Endothelial cell of umbilical vein (primary cell): ENCODE results near the gene CLK4. TPM values are rescaled to one million over a fixed set of nuclear protein-coding genes. Genes with fewer than 3 reads are reported as not detected.

Source experiments
- BruUV-seq: library from RNA; stranded (reverse); fragments of 400-500 nt; replicated peaks from 2 replicates; lab custom pipeline; 2021; lab: Mats Ljungman, UMichigan
- CTCF ChIA-PET: fragments of 300-600, 350-600 bp; sonication (Branson Sonifier 250); formaldehyde crosslinking; loops from one replicate; lab custom pipeline; 2021; ENCODE audit warnings: antibody characterized with exemption, inconsistent platforms; lab: Charles Lee
- POLR2A ChIA-PET: fragments of 300-600, 350-600 bp; sonication (Branson Sonifier 250); formaldehyde crosslinking; loops from one replicate; lab custom pipeline; 2021; ENCODE audit warnings: antibody characterized with exemption, inconsistent platforms; lab: Charles Lee
- DNase-seq: peaks from one replicate; pipeline ENCODE4 v3.0.0-alpha.2; 2011; ENCODE audit warnings: low read depth, low spot score
- FAIRE-seq: peaks from 2 replicates; lab custom pipeline; 2011; peaks lifted over from hg19 to GRCh38; lab: Jason Lieb, UNC
- H2AFZ ChIP-seq: 2 replicates; pipeline ENCODE4 v1.6.0; 2012; ENCODE audit warnings: low read depth, low read length, control low read depth, inconsistent platforms
- H3K27ac ChIP-seq: 2 replicates; pipeline ENCODE4 v1.5.1; 2011; ENCODE audit warnings: low read depth, mild to moderate bottlenecking, control low read depth, low read length, moderate library complexity; ENCODE audit not compliant: insufficient read depth
- H3K27me3 ChIP-seq, 2 experiments: 2 replicates each; pipeline versions ENCODE4 v1.6.0 to v1.6.1; 2011; ENCODE audit warnings: low read length in 2 of 2, mixed read lengths in 1 of 2; ENCODE audit not compliant: control insufficient read depth in 2 of 2, insufficient read depth in 2 of 2
- H3K36me3 ChIP-seq, 2 experiments: 2 replicates in 1 of 2; 3 replicates in 1 of 2; pipeline ENCODE4 v1.5.1; 2011; ENCODE audit warnings: low read length in 2 of 2, mild to moderate bottlenecking in 1 of 2, moderate library complexity in 1 of 2; ENCODE audit not compliant: control insufficient read depth in 2 of 2, insufficient read depth in 2 of 2; ENCODE audit errors: extremely low read depth in 1 of 2
- H3K4me1 ChIP-seq: 3 replicates; pipeline ENCODE4 v1.5.1; 2011; ENCODE audit warnings: mild to moderate bottlenecking, low read length; ENCODE audit not compliant: control insufficient read depth, insufficient read depth; ENCODE audit errors: extremely low read depth
- H3K4me2 ChIP-seq: 2 replicates; pipeline ENCODE4 v1.6.1; 2011; ENCODE audit warnings: low read length, control low read depth, mixed read lengths; ENCODE audit not compliant: insufficient read depth
- H3K4me3 ChIP-seq, 3 experiments: fragments of 200-600 bp in 1 of 3; sonication (generic), shearing (Covaris generic) in 1 of 3; replicated peaks in 1 of 3; 2 replicates each; pipeline ENCODE4 v1.5.1; 2011 to 2016; ENCODE audit warnings: control low read depth in 3 of 3, low read length in 3 of 3, mild to moderate bottlenecking in 2 of 3, inconsistent platforms in 1 of 3, low read depth in 1 of 3, moderate library complexity in 1 of 3; ENCODE audit not compliant: insufficient read depth in 1 of 3
- H3K79me2 ChIP-seq: 2 replicates; pipeline ENCODE4 v1.6.0; 2012; ENCODE audit warnings: low read length, inconsistent platforms; ENCODE audit not compliant: control insufficient read depth, insufficient read depth
- H3K9ac ChIP-seq: replicated peaks from 2 replicates; pipeline ENCODE3; 2011; ENCODE audit warnings: low read length, control low read depth; ENCODE audit not compliant: insufficient read depth; ENCODE audit errors: extremely low read depth
- H3K9me1 ChIP-seq: replicated peaks from 3 replicates; pipeline ENCODE4 v1.6.0; 2011; ENCODE audit warnings: mild to moderate bottlenecking, low read length; ENCODE audit not compliant: control insufficient read depth, insufficient read depth; ENCODE audit errors: extremely low read depth
- H3K9me3 ChIP-seq: replicated peaks from 2 replicates; pipeline ENCODE4 v1.5.1; 2012; ENCODE audit warnings: low read length, inconsistent platforms; ENCODE audit not compliant: control insufficient read depth, insufficient read depth
- H4K20me1 ChIP-seq: replicated peaks from 2 replicates; pipeline ENCODE3; 2011; ENCODE audit warnings: mild to moderate bottlenecking, low read length; ENCODE audit not compliant: control insufficient read depth, insufficient read depth; ENCODE audit errors: extremely low read depth
- CTCF ChIP-seq, 2 donors: IDR thresholded peaks; 1 replicate in 1 of 2; 2 replicates in 1 of 2; pipeline ENCODE4 v1.5.1; 2011; ENCODE audit warnings: low read length in 2 of 2, mild to moderate bottlenecking in 2 of 2, moderate library complexity in 2 of 2, control low read depth in 1 of 2, inconsistent platforms in 1 of 2, low read depth in 1 of 2; ENCODE audit not compliant: insufficient read depth in 1 of 2; ENCODE audit errors: extremely low read depth in 1 of 2
- EZH2 ChIP-seq: IDR thresholded peaks from 2 replicates; pipeline ENCODE4 v1.6.1; 2012; ENCODE audit warnings: borderline replicate concordance, low read depth, mild to moderate bottlenecking, moderate library complexity, low read length, inconsistent platforms; ENCODE audit not compliant: severe bottlenecking
- FOS ChIP-seq: IDR thresholded peaks from 2 replicates; pipeline ENCODE4 v1.6.1; 2011; ENCODE audit warnings: mild to moderate bottlenecking, low read length, moderate library complexity, borderline replicate concordance; ENCODE audit not compliant: insufficient read depth
- GATA2 ChIP-seq: IDR thresholded peaks from 2 replicates; pipeline ENCODE4 v1.7.0; 2011; ENCODE audit warnings: low read depth, mild to moderate bottlenecking, moderate library complexity, mixed read lengths, low read length; ENCODE audit not compliant: insufficient read length, insufficient read depth
- JUN ChIP-seq: IDR thresholded peaks from 2 replicates; pipeline ENCODE4 v1.6.1; 2011; ENCODE audit warnings: borderline replicate concordance, low read depth; ENCODE audit not compliant: insufficient read length, insufficient read depth
- MAX ChIP-seq: IDR thresholded peaks from 2 replicates; pipeline ENCODE4 v1.6.1; 2011; ENCODE audit not compliant: insufficient read depth, insufficient read length
- MYC ChIP-seq: IDR thresholded peaks from one replicate; pipeline ENCODE4 v1.6.1; 2011; ENCODE audit warnings: mild to moderate bottlenecking, low read depth, low read length
- POLR2A ChIP-seq: IDR thresholded peaks from 2 replicates; pipeline ENCODE4 v1.6.1; 2012; ENCODE audit warnings: low read depth, mild to moderate bottlenecking, control low read depth, low read length
- POLR2AphosphoS5 ChIP-seq: IDR thresholded peaks from 2 replicates; pipeline ENCODE4 v1.6.1; 2012; ENCODE audit warnings: low read depth, mild to moderate bottlenecking, control low read depth, low read length, moderate library complexity; ENCODE audit not compliant: insufficient read depth
- dilution Hi-C: fragments of 300-500 bp; cut with MboI; formaldehyde crosslinking; loops from one replicate; pipeline ENCODE4 v1.15.0; 2019; ENCODE audit warnings: low sequenced_read_pairs; ENCODE audit not compliant: extremely low pct_ligation_motif_present
- intact Hi-C: fragments of 100-400 bp; cut with micrococcal nuclease; formaldehyde crosslinking; loops from one replicate; pipeline ENCODE4 v1.10.0; 2022
- polyA plus RNA-seq, 4 experiments: library from polyadenylated mRNA; depleted of rRNA in 3 of 4; stranded (reverse) in 3 of 4; unstranded in 1 of 4; fragments of >200 nt; gene quantifications; 2 replicates each; pipeline versions ENCODE4 v1.2.1 to v1.2.3, GENCODE V29; 2011 to 2012; ENCODE audit warnings: missing spikeins in 1 of 4
- total RNA-seq: library from RNA; stranded (reverse); gene quantifications from 2 replicates; pipeline ENCODE4 v1.2.3, GENCODE V29; 2021

CLK4 gene
- total and polyA plus RNA-seq, 2 donors (not counting 3 experiments of a cell fraction or from before 2014, with no cell fraction given), result 7.0 to 19.2 TPM

DNA sequence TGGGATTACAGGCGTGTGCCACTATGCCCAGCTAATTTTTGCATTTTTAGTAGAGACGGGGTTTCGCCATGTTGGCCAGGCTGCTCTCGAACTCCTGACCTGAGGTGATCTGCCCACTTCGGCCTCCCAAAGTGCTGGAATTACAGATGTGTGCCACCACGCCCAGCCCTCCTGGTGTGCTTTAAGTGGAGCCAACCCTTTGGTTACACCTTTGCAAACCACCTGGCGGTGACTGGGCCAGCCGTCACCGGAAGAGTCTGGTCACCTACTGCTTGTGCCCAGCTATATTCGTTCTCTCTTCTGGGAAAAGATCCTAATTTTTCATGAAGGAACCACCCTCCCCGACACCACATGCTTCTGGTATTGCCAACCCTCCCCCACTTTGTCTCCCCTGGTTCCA lies 72.5 kb downstream of the CLK4 start:
- dilution Hi-C loops, result no loop called here
- H3K4me1 ChIP-seq, result no peaks in the 10 kb centered on the region
- no TSS peak for BruUV-seq
- H3K9me1 ChIP-seq, result no peaks in the 10 kb centered on the region
- no peaks in the 10 kb centered on the region for H4K20me1 ChIP-seq
- H2AFZ ChIP-seq, result no peak overlapping the region
- no peak overlapping the region for H3K4me2 ChIP-seq
- H3K9me3 ChIP-seq, result no peaks in the 10 kb centered on the region
- H3K27me3 ChIP-seq, result no peaks in the 10 kb centered on the region
- no peak for DNase-seq
- no peak overlapping the region for H3K4me3 ChIP-seq
- POLR2A ChIA-PET, result no interaction called here
- CTCF ChIA-PET, result no interaction called here
- H3K9ac ChIP-seq, result no peak overlapping the region
- FAIRE-seq, result no peak
- intact Hi-C loops, result no loop called here
- H3K79me2 ChIP-seq, result no peaks in the 10 kb centered on the region
- TF ChIP-seq POLR2AphosphoS5 (no peak), MYC (no peak), JUN (no peak), FOS (no peak), CTCF (IDR thresholded peaks at IDR 0.05; ENCODE audit: extremely low read depth in 1 of 2, insufficient read depth in 1 of 2, low read depth in 1 of 2, low read length in 2 of 2) (no peak), EZH2 (no peak), MAX (no peak), GATA2 (no peak), POLR2A (no peak)
- no peaks in the 10 kb centered on the region for H3K36me3 ChIP-seq
- no peak overlapping the region for H3K27ac ChIP-seq
